Parathyroid adenoma (tissue), 2 donors: ENCODE results near the gene XKR7.
"Not testable (repeated sequence)": the region's sequence is repeated elsewhere in the genome, so short reads cannot be mapped to it uniquely, and the experiment has no call there.

ENCODE experiments used
- H2AFZ ChIP-seq: fragments of 300-600 bp; sonication (generic); one replicate; pipeline ENCODE4 v1.7.0; 2017; ENCODE audit warnings: antibody characterized with exemption, mild to moderate bottlenecking
- H3K27ac ChIP-seq: fragments of 300-600 bp; sonication (generic); one replicate; pipeline ENCODE4 v1.7.0; 2017
- H3K27me3 ChIP-seq: fragments of 300-600 bp; sonication (generic); one replicate; pipeline ENCODE4 v1.7.0; 2017; ENCODE audit warnings: low read length; ENCODE audit not compliant: control insufficient read depth, insufficient read depth
- H3K36me3 ChIP-seq: fragments of 300-600 bp; sonication (generic); one replicate; pipeline ENCODE4 v1.7.0; 2017; ENCODE audit warnings: low read length; ENCODE audit not compliant: control insufficient read depth, insufficient read depth
- H3K4me1 ChIP-seq: fragments of 300-600 bp; sonication (generic); one replicate; pipeline ENCODE4 v1.7.0; 2017; ENCODE audit warnings: control low read depth
- H3K4me2 ChIP-seq: fragments of 300-600 bp; sonication (generic); one replicate; pipeline ENCODE4 v1.7.0; 2017; ENCODE audit warnings: low read length
- H3K4me3 ChIP-seq: fragments of 300-600 bp; sonication (generic); one replicate; pipeline ENCODE4 v1.7.0; 2017; ENCODE audit warnings: low read depth, low read length
- H3K79me2 ChIP-seq: fragments of 300-600 bp; sonication (generic); one replicate; pipeline ENCODE4 v1.7.0; 2017; ENCODE audit warnings: control low read depth
- H3K9ac ChIP-seq: fragments of 300-600 bp; sonication (generic); one replicate; pipeline ENCODE4 v1.7.0; 2017; ENCODE audit warnings: mild to moderate bottlenecking
- H3K9me3 ChIP-seq: fragments of 300-600 bp; sonication (generic); one replicate; pipeline ENCODE4 v1.7.0; 2017; ENCODE audit warnings: low read length; ENCODE audit not compliant: control insufficient read depth
- TF ChIP-seq, protein P1 (sequence below): fragments of 300-600 bp; sonication (generic); IDR thresholded peaks from one replicate; pipeline ENCODE4 v1.7.0; 2017; ENCODE audit warnings: antibody characterized with exemption, mild to moderate bottlenecking
- donor health status: primary hyperparathyroidism.

Gene XKR7, protein sequence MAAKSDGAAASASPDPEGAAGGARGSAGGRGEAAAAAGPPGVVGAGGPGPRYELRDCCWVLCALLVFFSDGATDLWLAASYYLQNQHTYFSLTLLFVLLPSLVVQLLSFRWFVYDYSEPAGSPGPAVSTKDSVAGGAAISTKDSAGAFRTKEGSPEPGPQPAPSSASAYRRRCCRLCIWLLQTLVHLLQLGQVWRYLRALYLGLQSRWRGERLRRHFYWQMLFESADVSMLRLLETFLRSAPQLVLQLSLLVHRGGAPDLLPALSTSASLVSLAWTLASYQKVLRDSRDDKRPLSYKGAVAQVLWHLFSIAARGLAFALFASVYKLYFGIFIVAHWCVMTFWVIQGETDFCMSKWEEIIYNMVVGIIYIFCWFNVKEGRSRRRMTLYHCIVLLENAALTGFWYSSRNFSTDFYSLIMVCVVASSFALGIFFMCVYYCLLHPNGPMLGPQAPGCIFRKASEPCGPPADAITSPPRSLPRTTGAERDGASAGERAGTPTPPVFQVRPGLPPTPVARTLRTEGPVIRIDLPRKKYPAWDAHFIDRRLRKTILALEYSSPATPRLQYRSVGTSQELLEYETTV

DNA sequence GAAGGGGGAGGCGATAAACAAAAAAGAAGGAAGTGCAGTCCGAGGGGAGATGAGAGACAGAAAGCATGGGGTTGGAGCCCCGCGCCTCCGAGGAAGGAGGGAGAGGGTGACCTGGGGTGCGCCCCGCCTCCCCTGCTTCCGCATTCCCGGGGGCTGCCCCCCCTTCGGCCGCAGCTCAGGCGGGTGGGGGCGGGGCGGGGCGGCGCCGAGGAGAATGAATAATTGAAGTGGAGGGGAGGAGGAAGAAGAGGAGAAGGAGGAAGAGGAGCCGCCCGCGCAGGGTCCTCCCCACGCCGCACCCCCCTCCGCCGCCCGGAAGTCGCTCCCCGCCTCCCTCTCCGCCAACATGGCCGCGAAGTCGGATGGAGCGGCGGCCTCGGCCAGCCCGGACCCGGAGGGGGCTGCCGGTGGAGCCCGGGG is at the start of gene XKR7:
Gene XKR7, plus strand, starts transcription at position 322 of the 420 bp plus-strand sequence. Its CDS starts 25 bp downstream, at position 347.
- peaks cover 4% of the 10 kb centered on the region for H3K27me3 ChIP-seq
- H3K4me3 ChIP-seq, result no peak within 1 kb of the TSS
- peak within 1 kb of the TSS; percentile 80 for H2AFZ ChIP-seq
- peaks cover 3% of the 10 kb centered on the region for H3K79me2 ChIP-seq
- no peak within 1 kb of the TSS for H3K4me2 ChIP-seq
- peak within 1 kb of the TSS; percentile 71 for H3K27ac ChIP-seq
- H3K4me1 ChIP-seq, result peaks cover 16% of the 10 kb centered on the region
- H3K9ac ChIP-seq, result no peak within 1 kb of the TSS
- H3K9me3 ChIP-seq, result no peaks in the 10 kb centered on the region
- TF ChIP-seq, protein P1, sequence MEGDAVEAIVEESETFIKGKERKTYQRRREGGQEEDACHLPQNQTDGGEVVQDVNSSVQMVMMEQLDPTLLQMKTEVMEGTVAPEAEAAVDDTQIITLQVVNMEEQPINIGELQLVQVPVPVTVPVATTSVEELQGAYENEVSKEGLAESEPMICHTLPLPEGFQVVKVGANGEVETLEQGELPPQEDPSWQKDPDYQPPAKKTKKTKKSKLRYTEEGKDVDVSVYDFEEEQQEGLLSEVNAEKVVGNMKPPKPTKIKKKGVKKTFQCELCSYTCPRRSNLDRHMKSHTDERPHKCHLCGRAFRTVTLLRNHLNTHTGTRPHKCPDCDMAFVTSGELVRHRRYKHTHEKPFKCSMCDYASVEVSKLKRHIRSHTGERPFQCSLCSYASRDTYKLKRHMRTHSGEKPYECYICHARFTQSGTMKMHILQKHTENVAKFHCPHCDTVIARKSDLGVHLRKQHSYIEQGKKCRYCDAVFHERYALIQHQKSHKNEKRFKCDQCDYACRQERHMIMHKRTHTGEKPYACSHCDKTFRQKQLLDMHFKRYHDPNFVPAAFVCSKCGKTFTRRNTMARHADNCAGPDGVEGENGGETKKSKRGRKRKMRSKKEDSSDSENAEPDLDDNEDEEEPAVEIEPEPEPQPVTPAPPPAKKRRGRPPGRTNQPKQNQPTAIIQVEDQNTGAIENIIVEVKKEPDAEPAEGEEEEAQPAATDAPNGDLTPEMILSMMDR, result no peak
- no peaks in the 10 kb centered on the region for H3K36me3 ChIP-seq

DNA sequence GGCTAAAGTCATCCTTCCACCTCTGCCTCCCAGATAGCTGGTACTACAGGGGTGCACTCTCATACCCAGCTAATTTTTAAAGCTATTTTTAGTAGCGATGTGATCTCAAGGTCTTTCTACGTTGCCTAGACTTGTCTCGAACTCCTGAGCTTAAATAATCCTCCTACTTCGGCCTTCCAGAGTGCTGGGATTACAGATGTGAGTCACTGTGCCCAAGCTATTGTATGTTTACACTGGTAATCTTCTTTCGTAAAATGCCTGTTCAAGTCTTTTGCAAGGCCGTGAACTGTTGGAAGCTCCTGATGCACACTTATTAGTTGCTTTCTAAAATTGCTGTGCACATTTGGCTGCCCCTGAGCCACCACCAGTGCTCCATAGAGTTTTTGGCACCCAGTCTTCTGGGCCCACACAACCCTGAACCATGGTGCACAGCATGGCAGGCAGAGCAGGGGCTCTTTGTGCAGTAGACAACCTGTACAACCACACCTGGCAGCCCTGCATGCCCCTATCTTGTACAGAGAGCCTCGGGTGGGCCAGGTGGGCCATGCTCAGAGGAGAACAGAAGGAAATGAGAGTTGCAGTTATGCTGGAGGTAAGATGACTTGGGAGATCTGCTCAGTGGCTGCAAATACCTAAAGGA is 49.4 kb upstream of the XKR7 start:
- Histone ChIP-seq H3K9ac (no peak overlapping the region), H3K36me3 (no peaks in the 10 kb centered on the region), H3K27ac (peak overlapping the region; percentile 97), H3K27me3 (no peaks in the 10 kb centered on the region), H3K9me3 (no peaks in the 10 kb centered on the region), H3K4me3 (no peak overlapping the region), H3K79me2 (no peaks in the 10 kb centered on the region), H3K4me1 (peaks cover 54% of the 10 kb centered on the region), H3K4me2 (peak overlapping the region; percentile 34), H2AFZ (peak overlapping the region; percentile 52)
- TF ChIP-seq, protein P1, result no peak

DNA sequence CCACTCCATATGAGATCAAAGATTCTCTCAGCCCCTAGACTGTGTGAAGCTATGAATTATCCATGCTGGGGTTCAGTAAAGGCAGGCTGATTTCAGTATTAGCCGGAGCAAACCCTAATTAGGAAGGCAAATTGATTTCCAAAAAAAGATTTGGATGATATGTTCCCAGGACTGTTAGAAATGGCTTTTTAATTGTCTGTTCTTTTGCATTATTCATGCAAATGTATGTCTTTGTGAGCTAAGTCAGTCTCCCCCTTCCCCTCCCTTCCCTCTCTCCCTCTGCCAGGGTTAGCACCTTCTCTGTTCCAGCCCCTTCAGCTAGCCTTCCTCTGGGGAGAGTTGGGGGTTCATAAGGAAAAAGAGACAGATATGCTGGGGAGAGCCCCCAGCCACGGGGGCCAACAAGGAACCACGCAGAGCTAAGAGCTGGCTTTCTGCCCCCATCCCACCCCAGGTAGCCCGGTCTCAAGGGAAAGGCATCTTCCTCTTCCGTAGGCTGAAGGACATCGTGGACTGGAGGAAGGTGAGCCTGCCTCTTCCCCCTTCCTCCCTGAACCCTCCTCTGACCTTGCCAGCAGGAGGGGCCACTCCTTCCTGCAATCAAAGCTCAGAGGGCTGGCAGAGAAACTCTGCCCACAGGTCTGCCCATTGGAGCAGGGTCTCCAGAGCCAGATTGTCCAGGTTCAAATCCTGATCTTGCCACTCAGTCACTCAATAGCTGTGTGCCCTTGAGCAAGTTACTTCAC is 48.4 kb upstream of the XKR7 start:
- Histone ChIP-seq H3K4me2 (no peak overlapping the region), H2AFZ (peak overlapping the region; percentile 67), H3K4me1 (peaks cover 57% of the 10 kb centered on the region), H3K9me3 (no peaks in the 10 kb centered on the region), H3K79me2 (no peaks in the 10 kb centered on the region), H3K27ac (peak overlapping the region; percentile 97), H3K4me3 (no peak overlapping the region), H3K27me3 (no peaks in the 10 kb centered on the region), H3K9ac (no peak overlapping the region), H3K36me3 (no peaks in the 10 kb centered on the region)
- TF ChIP-seq, protein P1, result no peak

DNA sequence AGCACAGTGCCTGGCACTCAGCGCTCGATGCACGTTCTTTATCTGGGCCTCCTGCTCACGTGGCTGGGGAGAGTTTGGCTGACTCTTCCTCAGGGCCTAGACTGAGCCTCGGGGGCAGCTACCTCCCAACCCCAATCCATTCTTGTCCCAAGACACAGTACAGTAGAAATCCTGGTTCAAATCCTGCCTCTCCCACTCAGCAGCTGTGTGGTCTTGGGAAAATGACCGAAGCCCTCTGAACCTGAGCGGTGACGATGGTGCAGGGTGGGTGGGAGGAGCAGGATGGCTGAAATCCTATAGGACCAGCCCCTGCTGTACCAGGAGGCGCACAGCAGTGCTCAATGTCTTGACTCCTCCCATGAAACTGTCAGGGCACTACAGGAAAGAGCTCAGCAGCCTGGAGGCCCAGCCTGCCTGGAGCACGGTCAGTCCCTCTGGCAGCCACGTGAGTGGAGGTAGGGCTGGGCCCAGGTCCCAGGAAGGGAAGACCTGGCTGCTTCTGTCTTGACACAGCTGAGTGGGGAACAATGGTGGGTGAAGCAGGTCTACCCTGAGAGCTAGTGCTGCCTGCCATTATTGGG is 47.6 kb upstream of the XKR7 start:
- H3K27ac ChIP-seq, result peak overlapping the region; percentile 97
- TF ChIP-seq, protein P1, result no peak
- peak overlapping the region; percentile 67 for H2AFZ ChIP-seq
- H3K36me3 ChIP-seq, result no peaks in the 10 kb centered on the region
- H3K4me2 ChIP-seq, result no peak overlapping the region
- no peaks in the 10 kb centered on the region for H3K9me3 ChIP-seq
- no peak overlapping the region for H3K4me3 ChIP-seq
- H3K27me3 ChIP-seq, result no peaks in the 10 kb centered on the region
- no peaks in the 10 kb centered on the region for H3K79me2 ChIP-seq
- peaks cover 56% of the 10 kb centered on the region for H3K4me1 ChIP-seq
- H3K9ac ChIP-seq, result no peak overlapping the region

DNA sequence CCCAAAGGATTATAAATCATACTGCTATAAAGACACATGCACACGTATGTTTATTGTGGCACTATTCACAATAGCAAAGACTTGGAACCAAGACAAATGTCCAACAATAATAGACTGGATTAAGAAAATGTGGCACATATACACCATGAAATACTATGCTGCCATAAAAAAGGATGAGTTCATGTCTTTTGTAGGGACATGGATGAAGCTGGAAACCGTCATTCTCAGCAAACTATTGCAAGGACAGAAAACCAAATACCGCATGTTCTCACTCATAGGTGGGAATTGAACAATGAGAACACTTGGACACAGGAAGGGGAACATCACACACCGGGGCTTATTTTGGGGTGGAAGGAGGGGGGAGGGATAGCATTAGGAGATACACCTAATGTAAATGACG is 46.5 kb upstream of the XKR7 start:
- H3K36me3 ChIP-seq, H3K9ac ChIP-seq, H3K79me2 ChIP-seq, H3K4me3 ChIP-seq, H3K27ac ChIP-seq, H3K4me2 ChIP-seq, H3K27me3 ChIP-seq, H2AFZ ChIP-seq, H3K9me3 ChIP-seq: not testable (repeated sequence)
- peaks cover 51% of the 10 kb centered on the region for H3K4me1 ChIP-seq
